ENCODE results near the gene TMEM187. TPM values are rescaled to one million over a fixed set of nuclear protein-coding genes. Genes with fewer than 3 reads are reported as not detected.

The TMEM187 gene
- total and polyA plus RNA-seq, 9 donors: 2.6 to 11.6 (median 9.4) TPM

DNA sequence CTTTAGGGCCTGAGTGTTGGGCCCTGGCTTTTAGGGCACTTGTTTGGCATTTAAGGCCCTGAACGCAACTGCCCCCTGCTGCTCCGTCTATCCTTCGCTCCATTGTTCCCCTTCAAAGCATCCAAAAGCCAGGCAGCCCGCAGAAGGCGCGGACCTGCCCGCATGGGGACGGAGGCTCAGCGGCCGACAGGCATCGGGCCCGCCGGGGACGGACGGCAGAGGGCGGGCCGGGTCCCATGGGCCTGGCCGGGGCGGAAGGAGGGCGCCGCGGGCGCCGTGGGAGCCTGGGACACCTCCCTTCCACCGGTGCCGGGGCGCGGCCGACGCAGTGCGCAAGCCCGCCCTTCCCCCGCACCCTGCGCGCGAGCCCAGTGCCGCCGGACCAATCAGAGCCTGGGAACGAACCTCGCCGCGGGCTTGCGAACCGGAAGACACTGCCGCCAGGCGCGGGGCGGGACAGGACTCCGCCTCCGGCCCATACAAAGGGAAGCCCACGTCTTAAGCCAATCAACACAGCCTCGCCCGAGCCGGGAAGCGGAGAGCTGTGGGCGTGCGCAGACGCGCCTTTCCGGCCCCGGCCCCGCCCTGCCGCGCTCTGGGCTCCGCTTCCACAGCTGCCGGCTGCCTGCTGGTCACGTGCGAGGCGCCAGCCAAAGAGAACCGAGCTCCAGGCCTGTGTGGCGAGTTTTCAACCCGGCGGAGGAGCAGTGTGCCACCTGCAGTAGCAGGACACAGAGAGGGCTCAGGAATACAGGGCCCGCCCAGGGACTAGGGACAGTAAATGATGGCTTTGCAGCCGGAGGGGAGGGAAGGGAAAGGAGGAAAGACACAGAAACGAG lies 44.4 kb upstream of the TMEM187 start:
- Histone ChIP-seq H3K9me3 (no peaks in the 10 kb centered on the region), H3K4me3 (peak overlapping the region; percentile 69), H3K36me3 (no peaks in the 10 kb centered on the region), H3K4me1 (ENCODE audit: insufficient read depth) (peaks cover 8% of the 10 kb centered on the region), H3K27me3 (no peaks in the 10 kb centered on the region), H3K27ac (peak overlapping the region; percentile 64 to 91)
- WGBS, 3 donors: 7 to 15% (median 13%) methylated on average over 57 to 76 of the region's 76 CpGs
- peak; percentile 95 to 98 (median 96) for DNase-seq
- TF ChIP-seq CTCF (IDR thresholded peaks at IDR 0.05) (peak in 1 of 3 donors; percentile 29), EP300 (IDR thresholded peaks at IDR 0.05) (no peak), POLR2A (IDR thresholded peaks at IDR 0.05) (peak; percentile 85)
- intact Hi-C loops (cut with DNase I): loop anchor here in 1 of 4 donors (1.0 kb wide), 1 partner anchor 39 kb away; no protein-coding TSS in a partner anchor

DNA sequence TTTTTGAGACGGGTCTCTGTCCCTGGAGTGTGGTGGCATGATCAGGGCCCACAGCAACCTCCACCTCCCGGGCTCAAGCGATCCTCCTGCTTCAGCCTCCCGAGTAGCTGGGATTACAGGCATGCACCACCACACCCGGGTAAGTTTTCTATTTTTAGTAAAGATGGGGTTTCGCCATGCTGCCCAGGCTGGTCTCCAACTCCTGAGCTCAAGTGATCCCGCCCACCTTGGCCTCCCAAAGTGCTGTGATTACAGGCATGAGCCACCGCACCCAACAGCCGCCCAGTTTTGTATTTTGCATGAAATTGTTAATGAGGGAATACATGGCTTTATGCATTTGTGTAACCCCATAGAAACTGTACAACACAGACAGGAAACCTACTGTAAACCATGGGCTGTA lies 43.7 kb upstream of the TMEM187 start:
- peaks cover 10% of the 10 kb centered on the region for H3K4me1 ChIP-seq (ENCODE audit: insufficient read depth)
- intact Hi-C loops (cut with DNase I): loop anchor here in 1 of 4 donors (1.0 kb wide), 1 partner anchor 38 kb away; no protein-coding TSS in a partner anchor
- WGBS, 3 donors: 61 to 77% (median 62%) methylated on average over 9 of the region's 9 CpGs

GRCh38 chrX:153929576-153929975 lies 43.0 kb upstream of the TMEM187 start:
- peak in 1 of 5 donors; percentile 41 for DNase-seq
- no peak for TF ChIP-seq EP300 (IDR thresholded peaks at IDR 0.05)
- Histone ChIP-seq H3K27ac (no peak overlapping the region), H3K4me3 (no peak overlapping the region), H3K4me1 (ENCODE audit: insufficient read depth) (peaks cover 15% of the 10 kb centered on the region), H3K36me3 (no peaks in the 10 kb centered on the region), H3K9me3 (no peaks in the 10 kb centered on the region), H3K27me3 (no peaks in the 10 kb centered on the region)
- WGBS, 3 donors: 69 to 81% (median 72%) methylated on average over 10 of the region's 10 CpGs
- intact Hi-C loops (cut with DNase I): no loop called here

More for the DNA sequence above, 43.7 kb upstream of the TMEM187 start:
- no peak overlapping the region for H3K27ac ChIP-seq
- no peak for DNase-seq
- H3K9me3 ChIP-seq: no peaks in the 10 kb centered on the region
- H3K4me3 ChIP-seq: no peak overlapping the region
- H3K36me3 ChIP-seq: no peaks in the 10 kb centered on the region
- no peaks in the 10 kb centered on the region for H3K27me3 ChIP-seq
- TF ChIP-seq POLR2A (IDR thresholded peaks at IDR 0.05) (no peak), EP300 (IDR thresholded peaks at IDR 0.05) (no peak), CTCF (IDR thresholded peaks at IDR 0.05) (no peak)

- Histone ChIP-seq H3K27ac (no peak overlapping the region), H3K4me3 (no peak overlapping the region), H3K36me3 (no peaks in the 10 kb centered on the region), H3K4me1 (ENCODE audit: insufficient read depth) (peaks cover 15% of the 10 kb centered on the region), H3K27me3 (no peaks in the 10 kb centered on the region), H3K9me3 (no peaks in the 10 kb centered on the region)
- DNase-seq: peak in 1 of 5 donors; percentile 41
- intact Hi-C loops (cut with DNase I): no loop called here
- TF ChIP-seq CTCF (IDR thresholded peaks at IDR 0.05): no peak
- TF ChIP-seq EP300 (IDR thresholded peaks at IDR 0.05): no peak
- no peak for TF ChIP-seq POLR2A (IDR thresholded peaks at IDR 0.05)
- 84 to 86% (median 84%) methylated on average over 31 of the region's 31 CpGs for WGBS, 3 donors
Measured at GRCh38 chrX:153930011-153930910, 42.3 kb upstream of the TMEM187 start.

All from ovary (tissue), 9 donors.